Activated CD4-positive, alpha-beta T cell treated with anti-CD3 and anti-CD28 coated beads, Interleukin-2, amount 50 U/mL, for 24 hours (primary cell): ENCODE measurements around the gene SLC8A1.

ENCODE experiments used
- DNase-seq, 2 donors: peaks; one replicate each; pipeline ENCODE4 v3.0.0-alpha.2; 2020; ENCODE audit warnings: low read depth in 1 of 2, low spot score in 1 of 2

The SLC8A1 gene

GRCh38 chr2:40244675-40245074 lies 207.2 kb downstream of the SLC8A1 start:
- DNase-seq = no peak

DNA sequence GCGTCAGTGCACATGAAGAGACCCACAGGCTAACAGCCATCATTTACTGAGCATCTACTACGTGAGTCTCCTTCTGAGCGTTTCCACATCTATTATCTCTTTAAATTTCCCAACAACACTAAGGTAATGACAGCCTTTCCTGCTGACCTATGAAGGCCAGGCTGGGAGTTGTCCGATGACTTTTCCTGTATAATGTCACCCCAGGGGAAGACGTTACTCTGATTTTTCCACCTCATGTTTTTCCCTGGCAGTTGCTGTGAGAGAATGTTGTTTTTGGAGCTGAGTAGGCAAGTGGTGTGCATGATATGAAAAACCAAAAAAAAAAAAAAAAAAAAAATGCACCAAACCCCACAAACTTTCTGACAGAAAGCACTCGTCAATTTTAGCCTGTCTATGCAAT lies 207.6 kb downstream of the SLC8A1 start:
- no peak for DNase-seq

GRCh38 chr2:40243581-40244187 lies 208.2 kb downstream of the SLC8A1 start:
- DNase-seq = no peak

DNA sequence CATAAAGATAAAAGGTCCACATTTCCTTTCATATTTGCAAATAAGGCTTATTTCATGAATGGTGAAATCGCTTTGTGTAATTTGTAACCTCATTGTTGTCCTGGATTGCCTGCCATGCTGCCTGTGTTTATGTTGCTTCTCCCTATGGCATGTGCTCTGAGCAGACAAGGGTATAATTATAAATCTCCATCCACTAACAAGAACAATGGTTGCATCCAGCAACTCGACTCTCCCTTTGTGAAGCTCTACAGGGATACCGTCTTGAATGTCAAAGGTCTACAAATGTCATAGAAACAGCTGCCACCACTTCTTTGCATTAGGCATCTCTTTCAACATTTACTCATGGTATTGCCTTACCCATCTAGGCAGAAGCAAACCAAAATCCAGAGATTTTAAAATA lies 209.6 kb downstream of the SLC8A1 start:
- no peak for DNase-seq

DNA sequence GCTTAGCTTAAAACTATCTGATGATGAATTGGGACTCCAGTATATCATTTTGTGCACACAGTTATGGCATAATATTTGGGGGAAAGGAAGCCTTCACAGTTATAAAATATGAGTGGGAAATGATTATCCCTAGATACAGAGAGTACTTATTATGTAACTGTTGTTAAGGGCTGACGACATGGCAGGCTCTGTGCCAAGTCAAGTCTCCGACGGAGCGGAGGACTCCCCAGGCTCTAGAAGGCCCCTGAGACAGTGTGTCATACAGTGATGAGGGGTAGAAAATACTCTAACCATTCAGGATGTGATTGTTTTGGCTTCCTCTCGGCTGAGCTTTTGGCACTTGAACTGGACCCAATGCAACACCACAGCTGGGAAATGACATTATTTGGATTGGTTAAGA lies 211.8 kb downstream of the SLC8A1 start:
- DNase-seq = no peak

DNA sequence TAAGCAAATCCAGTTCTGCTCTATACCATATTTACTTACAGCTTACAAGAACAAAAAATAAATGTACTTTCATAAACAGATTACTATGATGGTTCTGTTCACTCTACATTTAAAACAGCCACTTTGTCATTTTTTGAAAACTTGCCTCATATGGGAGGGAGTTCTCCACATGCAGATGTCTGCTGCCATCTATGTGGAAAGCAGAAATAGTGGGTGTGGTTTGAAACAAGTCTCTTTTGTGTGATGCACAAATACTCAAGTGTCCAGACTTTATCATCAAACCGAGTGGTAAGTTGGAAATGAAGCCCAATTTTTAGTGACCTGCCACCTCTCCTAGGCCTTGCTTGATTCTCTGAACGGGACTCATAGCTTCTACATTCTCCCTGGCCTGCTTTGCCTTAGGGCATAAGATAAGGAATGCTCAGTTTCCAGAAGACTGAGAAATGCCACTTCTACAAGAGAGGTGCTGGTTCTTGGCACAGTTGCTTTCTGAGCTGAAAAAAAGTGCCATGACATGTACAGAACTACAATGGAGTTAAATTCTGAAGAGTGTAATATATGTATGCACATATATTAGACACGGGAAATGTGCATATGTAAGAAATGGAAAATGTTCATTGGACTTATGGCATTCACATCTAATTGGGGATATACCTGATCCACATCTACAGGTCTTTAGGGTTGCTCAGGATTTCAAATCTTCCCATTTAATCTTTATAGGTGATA lies 221.0 kb downstream of the SLC8A1 start:
- DNase-seq = no peak

GRCh38 chr2:40230186-40230585 lies 221.7 kb downstream of the SLC8A1 start:
- DNase-seq = no peak

DNA sequence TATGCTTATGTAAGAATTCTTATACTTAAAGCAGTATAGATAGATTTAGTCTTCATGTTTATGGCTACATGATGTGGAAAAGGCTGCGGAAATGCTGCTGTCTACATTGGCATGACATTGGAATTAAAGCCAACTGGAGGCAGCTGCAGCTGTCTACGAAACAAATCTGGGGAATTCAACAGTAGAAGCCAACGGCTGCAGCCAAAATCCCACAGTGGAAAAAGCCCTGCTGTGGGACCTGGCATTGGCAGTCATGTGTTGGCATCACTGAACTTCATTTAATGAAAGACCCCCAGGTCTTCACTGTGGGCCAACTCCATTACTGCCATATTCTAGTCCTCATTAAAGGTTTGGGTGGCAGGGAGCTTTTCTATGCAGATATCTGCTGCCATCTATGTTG lies 223.6 kb downstream of the SLC8A1 start:
- no peak for DNase-seq

DNA sequence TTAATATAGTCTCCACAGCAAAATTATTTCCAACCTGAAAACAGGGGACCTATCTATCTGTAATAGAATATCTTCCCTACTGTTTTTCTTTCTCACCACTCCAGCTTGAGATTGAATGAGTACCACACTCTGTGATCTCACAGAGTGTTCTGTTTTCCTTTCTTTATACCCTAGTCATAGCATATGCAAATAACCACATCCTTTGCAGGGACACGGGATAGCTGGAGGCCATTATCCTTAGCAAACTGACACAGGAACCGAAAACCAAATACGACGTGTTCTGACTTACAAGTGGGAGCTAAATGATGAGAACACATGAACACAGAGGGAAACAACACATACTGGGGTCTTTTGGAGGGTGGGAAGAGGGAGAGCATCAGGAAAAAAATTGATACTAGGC lies 224.7 kb downstream of the SLC8A1 start:
- DNase-seq = no peak

- DNase-seq = no peak
These were observed 225.3 kb downstream of the SLC8A1 start for GRCh38 chr2:40226637-40227036.

- no peak for DNase-seq
These were observed 226.2 kb downstream of the SLC8A1 start for GRCh38 chr2:40225670-40226210.

GRCh38 chr2:40224318-40224717 lies 227.6 kb downstream of the SLC8A1 start:
- no peak for DNase-seq

GRCh38 chr2:40220177-40220925 lies 231.5 kb downstream of the SLC8A1 start:
- DNase-seq = no peak

GRCh38 chr2:40219141-40219540 lies 232.7 kb downstream of the SLC8A1 start:
- no peak for DNase-seq

DNA sequence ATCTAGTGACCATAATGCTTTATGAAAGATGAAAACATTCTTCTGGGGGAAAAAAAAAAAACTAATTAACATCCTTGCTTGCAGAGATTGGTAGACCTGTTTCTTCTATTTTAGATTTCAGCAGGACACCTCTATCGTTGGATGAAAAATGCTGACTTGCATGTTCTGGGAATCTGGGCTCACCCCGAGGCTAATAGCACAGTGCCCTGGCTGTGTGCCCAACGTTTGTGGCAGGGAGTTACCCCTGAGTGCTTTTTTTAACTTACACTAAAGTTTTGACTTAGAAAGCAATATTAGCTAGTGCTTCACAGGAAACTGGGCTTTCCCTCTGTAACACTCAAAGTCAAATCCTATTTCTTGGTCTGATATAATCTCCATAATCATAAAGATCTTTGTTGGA lies 233.2 kb downstream of the SLC8A1 start:
- no peak for DNase-seq

- no peak for DNase-seq
These were observed 238.3 kb downstream of the SLC8A1 start for GRCh38 chr2:40213619-40214018.

DNA sequence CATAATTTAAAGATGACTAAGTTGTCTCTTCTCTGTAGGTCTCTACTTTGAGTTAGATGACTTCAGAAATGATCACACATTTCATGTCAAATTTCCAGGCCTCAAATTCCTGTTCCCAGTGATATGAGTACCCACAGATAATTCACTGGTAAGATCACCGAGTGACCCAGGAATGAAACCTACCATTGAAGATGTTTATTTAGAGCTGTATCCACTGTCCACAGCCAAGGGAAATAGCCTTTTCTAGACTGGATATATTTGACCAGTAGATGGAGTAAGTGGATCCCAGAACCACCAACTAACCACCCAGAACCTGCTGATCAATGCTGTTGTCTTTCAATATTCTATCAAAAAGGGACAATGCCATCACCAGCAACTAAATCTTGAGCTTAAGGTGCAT lies 238.8 kb downstream of the SLC8A1 start:
- no peak for DNase-seq

DNA sequence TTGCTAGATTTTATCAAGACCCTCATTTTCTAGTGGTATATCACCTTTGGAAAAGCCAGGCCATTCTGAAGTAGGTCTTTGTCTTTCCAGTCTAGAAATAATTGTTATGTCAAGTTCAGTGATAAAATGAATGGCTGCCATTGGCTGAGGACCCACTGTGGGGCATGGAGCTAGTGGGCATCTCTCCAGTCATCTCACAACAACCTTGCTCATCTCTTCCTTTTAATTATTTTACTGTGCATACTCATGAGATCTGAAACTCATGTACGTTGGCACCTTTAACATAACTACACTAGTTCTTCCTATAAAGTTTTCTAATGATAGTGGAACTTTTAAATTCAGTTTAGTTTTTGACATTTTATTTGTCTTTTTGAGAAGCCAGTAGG lies 240.9 kb downstream of the SLC8A1 start:
- no peak for DNase-seq

- DNase-seq = no peak
These were observed 241.4 kb downstream of the SLC8A1 start for GRCh38 chr2:40210344-40210967.

GRCh38 chr2:40209761-40210160 lies 242.1 kb downstream of the SLC8A1 start:
- no peak for DNase-seq

GRCh38 chr2:40208463-40208862 lies 243.4 kb downstream of the SLC8A1 start:
- DNase-seq = no peak

DNA sequence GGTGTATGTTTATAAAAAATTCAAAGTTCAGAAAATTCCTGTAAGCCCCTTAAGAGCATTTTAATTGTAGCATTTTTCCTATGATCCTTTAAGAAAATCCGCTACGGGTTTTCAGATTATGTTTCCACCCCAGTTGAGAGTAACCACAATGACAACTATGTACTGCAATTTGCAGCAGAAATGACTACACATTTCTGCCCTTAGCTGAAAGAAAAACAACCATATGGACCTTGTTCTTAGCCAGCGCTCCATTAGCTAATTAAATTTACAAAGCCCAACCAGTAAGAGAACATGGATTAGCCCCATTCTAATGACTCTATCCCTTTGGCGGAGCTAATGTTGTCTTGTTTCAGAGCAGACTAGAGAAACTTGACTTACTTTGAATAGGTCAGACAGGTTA lies 247.6 kb downstream of the SLC8A1 start:
- no peak for DNase-seq
